ENCODE measurements around the gene PRKD2.

GRCh38 chr19:46700704-46701103 lies 16.2 kb downstream of the PRKD2 start:
- no peak for TF ChIP-seq CTCF (IDR thresholded peaks at IDR 0.05)
- TF ChIP-seq POLR2A (IDR thresholded peaks at IDR 0.05) = no peak

Measured in uterus (tissue), 2 donors.